HG03558 (cell line): ENCODE measurements around the gene SRRM4.
"Not testable (repeated sequence)": the region's sequence is repeated elsewhere in the genome, so short reads cannot be mapped to it uniquely, and the experiment has no call there.

Experiments used
- ATAC-seq: cut with Tn5 transposase; IDR thresholded peaks from one replicate; pipeline ENCODE4 v1.9.1; 2021; ENCODE audit warnings: moderate number of reproducible peaks; ENCODE audit not compliant: unreplicated experiment; ENCODE audit errors: extremely low read depth

SRRM4 gene

GRCh38 chr12:119068129-119068856, 87.0 kb downstream of the SRRM4 start:
- no peak for ATAC-seq

- ATAC-seq = no peak
Measured at GRCh38 chr12:119069147-119069642, 87.9 kb downstream of the SRRM4 start.

DNA sequence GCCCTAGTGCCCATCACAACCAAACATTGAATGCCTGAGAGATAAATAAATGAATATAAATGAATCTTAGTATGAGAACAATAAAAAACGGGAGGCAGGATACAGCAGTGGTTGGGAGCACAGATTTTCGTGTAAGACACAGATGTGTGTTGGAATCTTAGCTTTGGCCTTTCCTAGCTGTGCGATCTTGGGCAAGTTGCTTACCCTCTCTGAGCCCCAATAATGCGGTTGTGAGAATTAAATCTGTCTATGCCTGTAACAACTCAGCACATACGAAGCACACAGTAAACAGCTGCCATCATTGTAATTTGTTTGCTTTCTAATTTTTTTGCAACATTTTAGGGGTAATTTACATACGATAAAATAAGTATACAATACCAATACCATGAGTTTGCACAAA, 89.8 kb downstream of the SRRM4 start:
- ATAC-seq = no peak

GRCh38 chr12:119071638-119072231, 90.4 kb downstream of the SRRM4 start:
- ATAC-seq = no peak

GRCh38 chr12:119072440-119072839, 91.1 kb downstream of the SRRM4 start:
- no peak for ATAC-seq

DNA sequence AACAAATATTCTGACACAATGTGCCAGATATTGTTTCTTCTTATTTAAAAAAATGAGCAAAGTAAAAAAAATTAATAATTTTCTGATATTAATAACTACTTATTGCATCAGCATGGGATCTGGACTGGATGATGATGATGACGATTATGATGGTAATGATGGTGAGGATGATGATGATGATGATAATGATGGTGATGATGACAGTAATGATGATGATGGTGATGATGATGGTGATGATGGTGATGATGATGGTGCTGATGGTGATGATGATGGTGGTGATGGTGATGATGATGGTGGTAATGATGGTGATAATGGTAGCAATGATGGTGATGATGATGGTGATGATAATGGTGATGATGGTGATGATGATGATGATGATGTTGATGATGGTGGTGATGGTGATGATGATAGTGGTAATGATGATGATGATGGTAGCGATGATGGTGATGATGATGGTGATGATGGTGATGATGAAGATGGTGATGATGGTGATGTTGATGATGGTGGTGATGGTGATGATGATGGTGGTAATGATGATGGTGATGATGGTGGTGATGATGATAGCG, 94.0 kb downstream of the SRRM4 start:
- ATAC-seq = no peak

GRCh38 chr12:119075918-119076317, 94.6 kb downstream of the SRRM4 start:
- ATAC-seq = no peak

GRCh38 chr12:119079530-119079929, 98.2 kb downstream of the SRRM4 start:
- ATAC-seq = no peak

GRCh38 chr12:119082016-119082415, 100.7 kb downstream of the SRRM4 start:
- no peak for ATAC-seq

- no peak for ATAC-seq
Measured at GRCh38 chr12:119082496-119082895, 101.2 kb downstream of the SRRM4 start.

DNA sequence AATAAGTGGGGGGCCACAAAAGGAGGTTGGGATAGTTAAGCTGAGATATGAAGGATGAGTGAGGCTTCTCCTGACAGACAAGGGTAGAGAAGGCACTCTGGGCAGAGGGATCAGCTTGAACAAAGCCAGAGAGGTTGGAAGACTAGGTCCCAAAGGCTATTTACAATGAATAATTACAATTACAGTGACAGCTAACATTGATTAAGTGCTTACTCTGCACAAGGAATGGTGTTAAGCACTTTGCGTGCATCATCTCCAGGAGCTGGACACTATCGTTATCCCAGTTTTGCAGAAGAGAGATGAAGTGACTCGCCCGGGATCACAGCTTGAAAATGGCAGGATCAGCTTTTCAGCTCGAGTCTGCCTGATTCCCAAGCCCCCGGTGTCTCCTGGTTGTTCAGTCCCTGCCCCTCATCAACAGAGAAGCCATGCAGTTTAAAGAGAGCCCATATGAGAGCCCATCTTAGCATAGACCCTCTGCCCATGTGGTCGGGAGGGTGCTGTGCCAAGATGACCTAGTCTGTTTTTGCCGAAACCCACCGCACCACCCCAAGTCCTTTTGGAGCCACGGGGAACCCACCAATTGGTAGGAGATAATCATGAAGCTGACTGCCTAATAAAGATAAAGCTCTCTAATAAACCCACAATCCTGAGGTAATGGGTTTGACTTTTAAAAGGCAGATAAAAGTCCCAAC, 107.5 kb downstream of the SRRM4 start:
- no peak for ATAC-seq

GRCh38 chr12:119089380-119090013, 108.2 kb downstream of the SRRM4 start:
- ATAC-seq = no peak

DNA sequence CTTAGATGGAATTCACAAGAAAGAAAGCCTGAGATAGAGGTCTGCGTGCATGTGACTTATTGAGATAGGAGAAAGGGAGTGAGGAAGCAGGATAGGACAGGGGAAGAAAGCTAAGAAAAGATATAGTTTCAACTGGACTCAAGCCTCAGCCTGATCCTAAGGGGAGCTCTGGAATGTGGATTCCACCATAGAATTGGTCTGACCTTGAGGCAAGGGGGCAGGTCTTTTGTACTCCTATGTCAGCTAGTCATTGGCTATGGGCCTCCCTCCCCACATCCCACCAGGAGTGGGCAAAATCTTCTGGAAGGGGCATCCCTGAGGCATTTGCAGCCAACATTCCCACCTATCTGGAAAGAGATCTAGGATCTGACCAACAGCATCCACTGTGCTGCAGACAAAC, 108.9 kb downstream of the SRRM4 start:
- no peak for ATAC-seq

- no peak for ATAC-seq
Measured at GRCh38 chr12:119090865-119091264, 109.5 kb downstream of the SRRM4 start.

DNA sequence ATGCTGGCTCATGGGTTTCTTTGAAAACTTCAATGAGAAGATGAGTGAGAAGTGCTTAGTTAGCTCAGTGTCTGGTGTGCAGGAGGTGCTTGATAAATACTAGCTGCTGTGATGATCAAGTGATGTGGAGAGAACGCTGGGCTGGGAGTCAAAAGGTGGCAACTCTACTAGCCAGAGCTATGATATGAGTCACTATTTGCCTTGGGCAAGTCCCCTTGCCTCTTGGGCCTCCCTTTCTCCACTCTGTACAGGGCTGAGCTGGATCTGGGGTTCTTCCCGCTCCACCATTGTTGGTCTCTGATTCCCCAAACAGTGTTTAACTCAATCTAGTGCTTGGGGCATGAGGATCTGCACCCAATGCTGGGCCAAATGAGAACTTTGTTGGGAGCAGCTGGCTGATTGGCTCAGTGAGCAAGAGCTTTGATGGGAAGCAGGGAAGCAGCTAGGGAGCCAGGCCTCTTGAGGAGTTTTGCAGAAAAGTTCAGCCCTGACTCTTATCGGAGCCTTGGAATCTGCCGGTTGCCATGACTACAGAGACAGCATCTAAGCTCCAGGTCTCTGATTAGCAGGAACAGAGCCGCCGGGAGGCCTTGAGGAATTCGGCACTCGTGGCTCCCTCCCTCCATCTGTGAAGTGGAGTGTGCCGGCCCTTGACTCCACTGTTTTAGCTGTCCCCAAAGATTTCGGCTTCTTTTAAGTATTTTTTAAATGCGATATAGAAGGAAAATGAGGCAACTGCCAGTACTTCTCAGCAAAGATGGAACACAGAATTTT, 115.3 kb downstream of the SRRM4 start:
- no peak for ATAC-seq

DNA sequence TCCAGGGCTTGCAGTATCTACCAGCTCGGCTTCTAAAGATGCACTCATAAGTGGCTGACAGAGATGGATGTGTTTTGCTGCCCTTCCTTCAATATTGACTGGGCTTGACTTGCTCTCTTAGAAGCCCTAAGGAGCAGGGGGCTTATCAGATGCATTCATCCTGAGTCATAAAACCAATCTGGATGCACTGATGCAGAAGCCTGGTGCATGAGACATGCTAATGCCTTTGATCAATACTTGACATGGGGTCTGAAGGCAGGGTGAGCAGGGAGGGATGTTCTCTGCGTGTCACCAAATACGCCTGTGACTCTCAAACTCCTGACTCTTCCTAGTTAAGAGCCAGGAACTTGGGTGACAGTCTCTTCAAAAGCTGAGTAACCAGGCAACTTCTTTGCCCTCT, 119.6 kb downstream of the SRRM4 start:
- no peak for ATAC-seq

DNA sequence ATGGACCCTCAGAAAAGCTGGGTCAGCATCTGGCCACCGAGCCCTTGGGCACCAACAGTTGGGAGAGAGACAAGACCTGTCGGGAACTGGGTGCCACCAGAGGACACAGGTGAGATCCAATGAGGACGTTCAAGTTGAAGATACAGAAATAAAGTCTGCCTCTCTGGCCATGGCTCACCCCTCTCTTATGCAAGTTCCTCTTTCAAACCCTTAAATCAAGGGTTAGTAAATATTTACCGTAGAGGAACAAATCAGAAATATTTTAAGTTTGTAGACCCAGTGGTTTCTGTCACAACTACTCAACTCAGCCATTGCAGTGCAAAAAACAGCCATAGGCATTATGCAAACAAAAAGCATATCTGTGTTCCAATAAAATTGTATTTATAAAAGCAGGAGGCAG, 120.9 kb downstream of the SRRM4 start:
- ATAC-seq = no peak

DNA sequence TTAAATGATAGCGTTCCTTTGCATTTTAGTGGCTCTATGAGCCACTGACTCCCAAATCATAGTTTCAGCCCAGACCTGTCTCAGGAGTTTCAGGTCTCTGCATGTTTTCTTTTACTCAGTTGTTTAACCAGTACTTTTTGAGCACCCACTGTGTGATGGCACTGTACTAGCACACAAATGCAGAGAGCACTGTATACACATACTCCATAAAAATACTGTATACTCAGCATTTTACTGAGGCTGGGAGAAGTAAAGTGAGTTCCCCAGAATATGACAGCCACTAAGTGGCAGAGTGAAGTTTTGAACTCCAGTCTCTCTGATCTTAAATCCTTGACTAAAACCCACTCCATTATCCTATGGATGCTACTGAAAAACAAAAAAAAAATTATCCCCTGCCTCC, 121.4 kb downstream of the SRRM4 start:
- no peak for ATAC-seq

DNA sequence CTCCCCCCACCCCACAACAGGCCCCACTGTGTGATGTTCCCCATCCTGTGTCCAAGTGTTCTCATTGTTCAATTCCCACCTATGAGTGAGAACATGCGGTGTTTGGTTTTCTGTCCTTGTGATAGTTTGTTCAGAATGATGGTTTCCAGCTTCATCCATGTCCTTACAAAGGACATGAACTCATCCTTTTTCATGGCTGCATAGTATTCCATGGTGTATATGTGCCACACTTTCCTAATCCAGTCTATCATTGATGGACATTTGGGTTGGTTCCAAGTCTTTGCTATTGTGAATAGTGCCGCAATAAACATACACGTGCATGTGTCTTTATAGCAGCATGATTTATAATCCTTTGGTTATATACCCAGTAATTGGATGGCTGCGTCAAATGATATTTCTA, 123.6 kb downstream of the SRRM4 start:
- ATAC-seq = not testable (repeated sequence)

DNA sequence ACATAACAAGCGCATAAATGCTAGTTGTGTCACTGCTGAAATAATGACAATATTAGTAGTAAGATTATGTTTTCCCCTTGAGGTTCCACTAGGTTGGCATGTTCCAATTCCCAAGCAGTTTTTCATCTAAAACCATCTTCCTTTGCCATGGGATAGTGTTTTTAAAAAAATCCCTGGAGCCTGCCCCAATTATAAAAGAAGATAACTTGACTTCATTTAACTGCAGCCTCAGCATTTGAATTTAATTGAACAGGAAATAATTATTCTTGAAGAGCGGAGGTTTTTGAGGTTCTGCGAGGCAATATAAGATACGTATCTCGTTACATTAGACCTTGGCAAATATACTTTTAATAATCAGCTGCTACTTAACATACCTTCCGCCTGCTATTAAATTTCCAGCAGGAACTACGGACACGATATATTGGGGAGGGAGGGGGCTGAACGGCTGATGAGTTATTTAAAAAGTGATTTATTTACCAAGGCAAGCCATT, 132.2 kb downstream of the SRRM4 start:
- ATAC-seq = no peak
